Neutrophil (primary cell): ENCODE measurements around the gene FAM89A.
"Not testable (repeated sequence)": the region's sequence is repeated elsewhere in the genome, so short reads cannot be mapped to it uniquely, and the experiment has no call there.

ENCODE experiments used
- H3K27ac ChIP-seq: fragments of 200-600 bp; sonication (generic); 2 replicates; pipeline ENCODE4 v1.5.1; 2016; ENCODE audit warnings: mild to moderate bottlenecking, moderate library complexity
- H3K27me3 ChIP-seq: fragments of 200-600 bp; sonication (generic); 2 replicates; pipeline ENCODE4 v1.6.0; 2016; ENCODE audit warnings: mild to moderate bottlenecking
- H3K36me3 ChIP-seq: fragments of 200-600 bp; sonication (generic); 2 replicates; pipeline ENCODE4 v1.5.1; 2017
- H3K4me1 ChIP-seq, 2 experiments: fragments of 200-600 bp in 1 of 2; sonication (generic) in 1 of 2; 1 replicate in 1 of 2; 2 replicates in 1 of 2; pipeline versions ENCODE4 v1.5.1 to v1.6.1; 2013 to 2016; ENCODE audit warnings: low read depth in 1 of 2, low read length in 1 of 2, mild to moderate bottlenecking in 1 of 2, moderate library complexity in 1 of 2; ENCODE audit not compliant: control insufficient read depth in 1 of 2, insufficient read depth in 1 of 2
- H3K4me3 ChIP-seq, 2 experiments: fragments of 200-600 bp in 1 of 2; sonication (generic) in 1 of 2; 1 replicate in 1 of 2; 2 replicates in 1 of 2; pipeline ENCODE4 v1.5.1; 2013 to 2016; ENCODE audit warnings: low read depth in 1 of 2, low read length in 1 of 2, mild to moderate bottlenecking in 1 of 2, moderate library complexity in 1 of 2
- H3K9me3 ChIP-seq: fragments of 200-600 bp; sonication (generic); 2 replicates; pipeline ENCODE4 v1.5.1; 2016
- CTCF ChIP-seq: fragments of 200-600 bp; sonication (generic); IDR thresholded peaks from 2 replicates; pipeline ENCODE4 v1.5.1; 2016; ENCODE audit warnings: antibody characterized with exemption

FAM89A gene

GRCh38 chr1:230992100-230992774 lies 47.8 kb downstream of the FAM89A start:
- H3K27ac ChIP-seq, result no peak overlapping the region

GRCh38 chr1:230987448-230987847 lies 52.6 kb downstream of the FAM89A start:
- Histone ChIP-seq H3K27me3 (no peaks in the 10 kb centered on the region), H3K4me1 (no peaks in the 10 kb centered on the region), H3K9me3 (no peaks in the 10 kb centered on the region), H3K36me3 (peaks cover 15% of the 10 kb centered on the region), H3K4me3 (no peak overlapping the region), H3K27ac (no peak overlapping the region)
- TF ChIP-seq CTCF, result no peak

More at GRCh38 chr1:230992100-230992774, 47.8 kb downstream of the FAM89A start:
- Histone ChIP-seq H3K4me3 (no peak overlapping the region), H3K4me1 (no peaks in the 10 kb centered on the region), H3K36me3 (peaks cover 36% of the 10 kb centered on the region), H3K9me3 (no peaks in the 10 kb centered on the region), H3K27me3 (no peaks in the 10 kb centered on the region)
- no peak for TF ChIP-seq CTCF

GRCh38 chr1:230986976-230987375 lies 53.1 kb downstream of the FAM89A start:
- Histone ChIP-seq H3K27ac (no peak overlapping the region), H3K9me3 (no peaks in the 10 kb centered on the region), H3K4me1 (no peaks in the 10 kb centered on the region), H3K36me3 (peaks cover 11% of the 10 kb centered on the region), H3K27me3 (no peaks in the 10 kb centered on the region), H3K4me3 (no peak overlapping the region)
- no peak for TF ChIP-seq CTCF

GRCh38 chr1:230985711-230986110 lies 54.3 kb downstream of the FAM89A start:
- no peak for TF ChIP-seq CTCF
- Histone ChIP-seq H3K4me1 (no peaks in the 10 kb centered on the region), H3K27ac (no peak overlapping the region), H3K27me3 (no peaks in the 10 kb centered on the region), H3K36me3 (peaks cover 4% of the 10 kb centered on the region), H3K4me3 (no peak overlapping the region), H3K9me3 (no peaks in the 10 kb centered on the region)

- not testable (repeated sequence) for H3K36me3 ChIP-seq, H3K4me1 ChIP-seq, H3K9me3 ChIP-seq, H3K27ac ChIP-seq, H3K4me3 ChIP-seq, H3K27me3 ChIP-seq
Observed at GRCh38 chr1:230984622-230985515, 55.2 kb downstream of the FAM89A start.

- H3K27ac ChIP-seq, result no peak overlapping the region
- no peaks in the 10 kb centered on the region for H3K9me3 ChIP-seq
- H3K4me1 ChIP-seq, result peaks cover 10% of the 10 kb centered on the region in 2 experiments
- no peak overlapping the region for H3K4me3 ChIP-seq
- TF ChIP-seq CTCF, result no peak
- H3K27me3 ChIP-seq, result no peaks in the 10 kb centered on the region
- no peaks in the 10 kb centered on the region for H3K36me3 ChIP-seq
Observed at GRCh38 chr1:230983811-230984210, 56.2 kb downstream of the FAM89A start.
